GM23338 (cell line): ENCODE results near the gene GAPDHS. TPM values are rescaled to one million over a fixed set of nuclear protein-coding genes. Genes with fewer than 3 reads are reported as not detected.

ENCODE experiments used
- ATAC-seq: fragments of 200-7000 bp; cut with Tn5 transposase; 3 replicates; pipeline ENCODE4 v1.9.1; 2020
- DNase-seq: peaks from one replicate; pipeline ENCODE4 v3.0.0-alpha.2; 2015; ENCODE audit warnings: low spot score
- H2AFZ ChIP-seq: fragments of 200-600 bp; sonication (generic); 2 replicates; pipeline ENCODE4 v1.8.0; 2016; ENCODE audit warnings: antibody characterized with exemption, mild to moderate bottlenecking, moderate library complexity
- H3F3A ChIP-seq: fragments of 200-600 bp; sonication (generic); replicated peaks from 2 replicates; pipeline ENCODE4 v1.8.0; 2017; ENCODE audit warnings: antibody characterized with exemption, mixed run types, low read depth
- H3K27ac ChIP-seq: fragments of 200-600 bp; sonication (generic); 2 replicates; pipeline ENCODE4 v1.6.1; 2016; ENCODE audit warnings: low read depth
- H3K27me3 ChIP-seq: fragments of 200-600 bp; sonication (generic); 2 replicates; pipeline ENCODE4 v1.8.0; 2016; ENCODE audit warnings: mild to moderate bottlenecking, mixed run types, moderate library complexity; ENCODE audit not compliant: insufficient read depth
- H3K36me3 ChIP-seq: fragments of 200-600 bp; sonication (generic); 2 replicates; pipeline ENCODE4 v1.8.0; 2016; ENCODE audit warnings: mild to moderate bottlenecking; ENCODE audit not compliant: insufficient read depth
- H3K4me1 ChIP-seq: fragments of 200-600 bp; sonication (generic); 2 replicates; pipeline ENCODE4 v1.8.0; 2016; ENCODE audit warnings: mild to moderate bottlenecking, moderate library complexity; ENCODE audit not compliant: insufficient read depth
- H3K4me2 ChIP-seq: fragments of 200-600 bp; sonication (generic); 2 replicates; pipeline ENCODE4 v1.7.1; 2017; ENCODE audit warnings: mixed run types
- H3K4me3 ChIP-seq: fragments of 200-600 bp; sonication (generic); 2 replicates; pipeline ENCODE4 v1.6.1; 2016; ENCODE audit warnings: mixed run types
- H3K79me2 ChIP-seq: fragments of 200-600 bp; sonication (generic); replicated peaks from 2 replicates; pipeline ENCODE4 v1.8.0; 2017; ENCODE audit warnings: mild to moderate bottlenecking; ENCODE audit not compliant: insufficient read depth
- H3K9me2 ChIP-seq: fragments of 200-600 bp; sonication (generic); 2 replicates; pipeline ENCODE4 v1.8.0; 2017; ENCODE audit not compliant: insufficient read depth
- H4K20me1 ChIP-seq: fragments of 200-600 bp; sonication (generic); replicated peaks from 2 replicates; pipeline ENCODE4 v1.8.0; 2017; ENCODE audit warnings: mild to moderate bottlenecking; ENCODE audit not compliant: insufficient read depth
- H3K27ac Mint-ChIP-seq: 2 replicates; pipeline ENCODE4 v1.8.0; 2020; ENCODE audit warnings: inconsistent platforms, mild to moderate bottlenecking, moderate library complexity, mixed read lengths
- H3K27me3 Mint-ChIP-seq: 3 replicates; pipeline ENCODE4 v1.8.0; 2022; ENCODE audit warnings: low read depth, mild to moderate bottlenecking, moderate library complexity, mixed read lengths, inconsistent platforms; ENCODE audit not compliant: insufficient read depth, poor library complexity
- H3K36me3 Mint-ChIP-seq: 3 replicates; pipeline ENCODE4 v1.8.0; 2021; ENCODE audit warnings: low read depth, mild to moderate bottlenecking, inconsistent platforms, moderate library complexity, mixed read lengths
- H3K4me1 Mint-ChIP-seq: 3 replicates; pipeline ENCODE4 v1.8.0; 2020; ENCODE audit warnings: mild to moderate bottlenecking, inconsistent platforms, mixed read lengths
- H3K4me3 Mint-ChIP-seq: 3 replicates; pipeline ENCODE4 v1.8.0; 2021; ENCODE audit warnings: moderate library complexity, mild to moderate bottlenecking, inconsistent platforms, mixed read lengths
- H3K9me3 Mint-ChIP-seq: 3 replicates; pipeline ENCODE4 v1.8.0; 2020; ENCODE audit warnings: moderate library complexity, mild to moderate bottlenecking, inconsistent platforms, mixed read lengths
- CREB1 ChIP-seq: fragments of 250-450 bp; sonication (Bioruptor Pico); IDR thresholded peaks from 2 replicates; pipeline ENCODE4 v1.5.0; 2020; ENCODE audit warnings: low read depth, mild to moderate bottlenecking, moderate library complexity
- ETS1 ChIP-seq: IDR thresholded peaks from 2 replicates; pipeline ENCODE4 v1.6.1; 2016; ENCODE audit warnings: antibody characterized with exemption
- EZH2 ChIP-seq: fragments of 200-600 bp; sonication (generic); IDR thresholded peaks from one replicate; pipeline ENCODE4 v1.8.0; 2017; ENCODE audit warnings: antibody characterized with exemption, mild to moderate bottlenecking, low read depth; ENCODE audit not compliant: unreplicated experiment
- EZH2phosphoT487 ChIP-seq: fragments of 200-600 bp; sonication (generic); IDR thresholded peaks from one replicate; pipeline ENCODE4 v1.8.1; 2018; ENCODE audit warnings: antibody characterized with exemption; ENCODE audit not compliant: unreplicated experiment
- JUNB ChIP-seq: IDR thresholded peaks from one replicate; pipeline ENCODE4 v1.6.1; 2016; ENCODE audit warnings: antibody characterized with exemption; ENCODE audit not compliant: unreplicated experiment
- NANOG ChIP-seq: IDR thresholded peaks from 2 replicates; pipeline ENCODE4 v1.6.1; 2016; ENCODE audit warnings: antibody characterized with exemption, borderline replicate concordance
- POLR2AphosphoS5 ChIP-seq: IDR thresholded peaks from 2 replicates; pipeline ENCODE4 v1.6.1; 2016; ENCODE audit warnings: antibody characterized with exemption, low read depth
- STAT1 ChIP-seq: IDR thresholded peaks from one replicate; pipeline ENCODE4 v1.6.1; 2016; ENCODE audit warnings: antibody characterized with exemption; ENCODE audit not compliant: unreplicated experiment
- ZNF114 ChIP-seq: fragments of 250-450 bp; sonication (Bioruptor Pico); IDR thresholded peaks from 2 replicates; pipeline ENCODE4 v1.5.0; 2020; ENCODE audit warnings: mild to moderate bottlenecking, moderate library complexity
- ZNF331 ChIP-seq: fragments of 250-450 bp; sonication (Bioruptor Pico); IDR thresholded peaks from 2 replicates; pipeline ENCODE4 v1.5.0; 2020; ENCODE audit warnings: low read depth, mild to moderate bottlenecking, moderate library complexity
- ZNF462 ChIP-seq: fragments of 250-450 bp; sonication (Bioruptor Pico); IDR thresholded peaks from 2 replicates; pipeline ENCODE4 v1.5.0; 2020; ENCODE audit warnings: mild to moderate bottlenecking, moderate library complexity
- polyA plus RNA-seq: library from polyadenylated mRNA; unstranded; fragments of >200 nt; fragmentation: Nextera tagmentation; extraction: Ambion mirVana; gene quantifications from 2 replicates; pipeline ENCODE4 v1.2.1, GENCODE V29; 2016
- total RNA-seq: library from RNA; depleted of rRNA; stranded (reverse); fragments of >200 nt; shearing (Covaris generic); gene quantifications from 2 replicates; pipeline ENCODE4 v1.2.3, GENCODE V29; 2014
- TF ChIP-seq, protein P1 (sequence below): IDR thresholded peaks from one replicate; pipeline ENCODE4 v1.6.1; 2018; ENCODE audit warnings: antibody characterized with exemption; ENCODE audit not compliant: unreplicated experiment
- TF ChIP-seq, protein P2 (sequence below), 2 experiments: fragments of 200-600 bp in 1 of 2; sonication (generic) in 1 of 2; conservative IDR thresholded peaks; 2 replicates each; pipeline versions ENCODE4 v1.5.1 to v1.6.1; 2016 to 2017; ENCODE audit warnings: antibody characterized with exemption in 2 of 2, low read depth in 2 of 2, mild to moderate bottlenecking in 2 of 2, moderate library complexity in 1 of 2

The GAPDHS gene
- total and polyA plus RNA-seq, 2 experiments from 2014 or later = not detected

DNA sequence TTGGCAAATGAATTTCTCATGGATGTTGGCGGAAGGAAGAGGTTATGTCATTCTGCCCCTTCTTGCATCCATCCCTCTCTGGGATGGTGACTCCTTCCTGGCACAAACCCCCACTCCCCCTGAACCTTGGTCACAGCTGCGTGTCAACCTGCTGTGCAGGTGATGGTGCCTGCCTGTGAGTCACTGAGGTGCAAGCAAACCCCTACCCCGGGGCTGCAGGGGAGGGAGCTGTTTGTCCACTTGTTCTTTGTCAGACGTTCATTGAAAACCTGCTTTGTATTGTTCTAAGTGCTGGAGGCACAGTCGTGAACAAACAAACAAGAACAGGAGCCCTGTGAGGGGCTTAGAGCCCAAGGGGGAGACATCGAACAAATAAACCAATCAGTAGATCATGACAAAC lies 2.0 kb upstream of the GAPDHS start:
- Mint-ChIP-seq H3K27me3 (peaks cover 32% of the 10 kb centered on the region), H3K4me3 (no peak overlapping the region), H3K9me3 (no peaks in the 10 kb centered on the region), H3K27ac (no peak overlapping the region), H3K4me1 (peaks cover 14% of the 10 kb centered on the region), H3K36me3 (no peaks in the 10 kb centered on the region; the same call in 2 of the 3 replicates)
- Histone ChIP-seq H3K9me2 (no peaks in the 10 kb centered on the region), H3K36me3 (no peaks in the 10 kb centered on the region), H2AFZ (no peak overlapping the region), H3K4me1 (peaks cover 8% of the 10 kb centered on the region; the same call in 1 of the 2 replicates), H3F3A (peaks cover 6% of the 10 kb centered on the region; the same call in 1 of the 2 replicates), H3K27me3 (peaks cover 31% of the 10 kb centered on the region), H4K20me1 (no peaks in the 10 kb centered on the region), H3K4me3 (no peak overlapping the region), H3K4me2 (no peak overlapping the region), H3K79me2 (no peaks in the 10 kb centered on the region), H3K27ac (no peak overlapping the region)
- DNase-seq = no peak
- TF ChIP-seq, protein P1, sequence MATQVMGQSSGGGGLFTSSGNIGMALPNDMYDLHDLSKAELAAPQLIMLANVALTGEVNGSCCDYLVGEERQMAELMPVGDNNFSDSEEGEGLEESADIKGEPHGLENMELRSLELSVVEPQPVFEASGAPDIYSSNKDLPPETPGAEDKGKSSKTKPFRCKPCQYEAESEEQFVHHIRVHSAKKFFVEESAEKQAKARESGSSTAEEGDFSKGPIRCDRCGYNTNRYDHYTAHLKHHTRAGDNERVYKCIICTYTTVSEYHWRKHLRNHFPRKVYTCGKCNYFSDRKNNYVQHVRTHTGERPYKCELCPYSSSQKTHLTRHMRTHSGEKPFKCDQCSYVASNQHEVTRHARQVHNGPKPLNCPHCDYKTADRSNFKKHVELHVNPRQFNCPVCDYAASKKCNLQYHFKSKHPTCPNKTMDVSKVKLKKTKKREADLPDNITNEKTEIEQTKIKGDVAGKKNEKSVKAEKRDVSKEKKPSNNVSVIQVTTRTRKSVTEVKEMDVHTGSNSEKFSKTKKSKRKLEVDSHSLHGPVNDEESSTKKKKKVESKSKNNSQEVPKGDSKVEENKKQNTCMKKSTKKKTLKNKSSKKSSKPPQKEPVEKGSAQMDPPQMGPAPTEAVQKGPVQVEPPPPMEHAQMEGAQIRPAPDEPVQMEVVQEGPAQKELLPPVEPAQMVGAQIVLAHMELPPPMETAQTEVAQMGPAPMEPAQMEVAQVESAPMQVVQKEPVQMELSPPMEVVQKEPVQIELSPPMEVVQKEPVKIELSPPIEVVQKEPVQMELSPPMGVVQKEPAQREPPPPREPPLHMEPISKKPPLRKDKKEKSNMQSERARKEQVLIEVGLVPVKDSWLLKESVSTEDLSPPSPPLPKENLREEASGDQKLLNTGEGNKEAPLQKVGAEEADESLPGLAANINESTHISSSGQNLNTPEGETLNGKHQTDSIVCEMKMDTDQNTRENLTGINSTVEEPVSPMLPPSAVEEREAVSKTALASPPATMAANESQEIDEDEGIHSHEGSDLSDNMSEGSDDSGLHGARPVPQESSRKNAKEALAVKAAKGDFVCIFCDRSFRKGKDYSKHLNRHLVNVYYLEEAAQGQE = no peak
- TF ChIP-seq, protein P2, sequence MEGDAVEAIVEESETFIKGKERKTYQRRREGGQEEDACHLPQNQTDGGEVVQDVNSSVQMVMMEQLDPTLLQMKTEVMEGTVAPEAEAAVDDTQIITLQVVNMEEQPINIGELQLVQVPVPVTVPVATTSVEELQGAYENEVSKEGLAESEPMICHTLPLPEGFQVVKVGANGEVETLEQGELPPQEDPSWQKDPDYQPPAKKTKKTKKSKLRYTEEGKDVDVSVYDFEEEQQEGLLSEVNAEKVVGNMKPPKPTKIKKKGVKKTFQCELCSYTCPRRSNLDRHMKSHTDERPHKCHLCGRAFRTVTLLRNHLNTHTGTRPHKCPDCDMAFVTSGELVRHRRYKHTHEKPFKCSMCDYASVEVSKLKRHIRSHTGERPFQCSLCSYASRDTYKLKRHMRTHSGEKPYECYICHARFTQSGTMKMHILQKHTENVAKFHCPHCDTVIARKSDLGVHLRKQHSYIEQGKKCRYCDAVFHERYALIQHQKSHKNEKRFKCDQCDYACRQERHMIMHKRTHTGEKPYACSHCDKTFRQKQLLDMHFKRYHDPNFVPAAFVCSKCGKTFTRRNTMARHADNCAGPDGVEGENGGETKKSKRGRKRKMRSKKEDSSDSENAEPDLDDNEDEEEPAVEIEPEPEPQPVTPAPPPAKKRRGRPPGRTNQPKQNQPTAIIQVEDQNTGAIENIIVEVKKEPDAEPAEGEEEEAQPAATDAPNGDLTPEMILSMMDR (conservative IDR thresholded peaks at IDR 0.05; ENCODE audit: low read depth in 2 of 2) = no peak
- no peak for TF ChIP-seq POLR2AphosphoS5
- TF ChIP-seq ZNF114 (CRISPR knock-in tag) = no peak
- TF ChIP-seq NANOG = no peak
- TF ChIP-seq ZNF462 (CRISPR knock-in tag) = no peak
- TF ChIP-seq EZH2 = no peak
- no peak for TF ChIP-seq ZNF331
- no peak for TF ChIP-seq JUNB
- no peak for TF ChIP-seq ETS1
- TF ChIP-seq CREB1 (CRISPR knock-in tag) = no peak
- no peak for TF ChIP-seq EZH2phosphoT487
- no peak for TF ChIP-seq STAT1
- no peak for ATAC-seq
